Activated CD4-positive, alpha-beta memory T cell treated with anti-CD3 and anti-CD28 coated beads for 36 hours (primary cell): ENCODE results near the gene TAF4. TPM values are rescaled to one million over a fixed set of nuclear protein-coding genes. Genes with fewer than 3 reads are reported as not detected.
"Not testable (repeated sequence)": the region's sequence is repeated elsewhere in the genome, so short reads cannot be mapped to it uniquely, and the experiment has no call there.

Source experiments
- CTCF ChIA-PET: fragments of 350-600 bp; sonication (Branson Sonifier 250); formaldehyde crosslinking; loops from one replicate; lab custom pipeline; 2021; ENCODE audit warnings: antibody characterized with exemption, inconsistent platforms; lab: Charles Lee
- POLR2A ChIA-PET: fragments of 350-600 bp; sonication (Branson Sonifier 250); formaldehyde crosslinking; loops from one replicate; lab custom pipeline; 2021; ENCODE audit warnings: antibody characterized with exemption; lab: Charles Lee
- DNase-seq: peaks from one replicate; pipeline ENCODE4 v3.0.0-alpha.2; 2020
- H3K27ac Mint-ChIP-seq: one replicate; pipeline ENCODE4 v1.8.0; 2021; ENCODE audit warnings: mixed read lengths
- H3K27me3 Mint-ChIP-seq: one replicate; pipeline ENCODE4 v1.8.0; 2021; ENCODE audit warnings: mixed read lengths
- H3K36me3 Mint-ChIP-seq: one replicate; pipeline ENCODE4 v1.8.0; 2021; ENCODE audit warnings: mixed read lengths
- H3K4me1 Mint-ChIP-seq: one replicate; pipeline ENCODE4 v1.8.0; 2021; ENCODE audit warnings: low read depth, mixed read lengths
- H3K4me3 Mint-ChIP-seq: one replicate; pipeline ENCODE4 v1.8.0; 2021; ENCODE audit warnings: mild to moderate bottlenecking, mixed read lengths
- H3K9me3 Mint-ChIP-seq: one replicate; pipeline ENCODE4 v1.8.0; 2021; ENCODE audit warnings: mixed read lengths
- intact Hi-C: fragments of 100-400 bp; cut with micrococcal nuclease; formaldehyde crosslinking; loops from one replicate; pipeline ENCODE4 v1.15.1; 2023
- total RNA-seq, 2 experiments: library from RNA; stranded (reverse); gene quantifications; one replicate each; pipeline ENCODE4 v1.2.3, GENCODE V29; 2021

TAF4 gene
- total RNA-seq, 2 experiments from 2014 or later = 15.3 to 17.0 TPM

DNA sequence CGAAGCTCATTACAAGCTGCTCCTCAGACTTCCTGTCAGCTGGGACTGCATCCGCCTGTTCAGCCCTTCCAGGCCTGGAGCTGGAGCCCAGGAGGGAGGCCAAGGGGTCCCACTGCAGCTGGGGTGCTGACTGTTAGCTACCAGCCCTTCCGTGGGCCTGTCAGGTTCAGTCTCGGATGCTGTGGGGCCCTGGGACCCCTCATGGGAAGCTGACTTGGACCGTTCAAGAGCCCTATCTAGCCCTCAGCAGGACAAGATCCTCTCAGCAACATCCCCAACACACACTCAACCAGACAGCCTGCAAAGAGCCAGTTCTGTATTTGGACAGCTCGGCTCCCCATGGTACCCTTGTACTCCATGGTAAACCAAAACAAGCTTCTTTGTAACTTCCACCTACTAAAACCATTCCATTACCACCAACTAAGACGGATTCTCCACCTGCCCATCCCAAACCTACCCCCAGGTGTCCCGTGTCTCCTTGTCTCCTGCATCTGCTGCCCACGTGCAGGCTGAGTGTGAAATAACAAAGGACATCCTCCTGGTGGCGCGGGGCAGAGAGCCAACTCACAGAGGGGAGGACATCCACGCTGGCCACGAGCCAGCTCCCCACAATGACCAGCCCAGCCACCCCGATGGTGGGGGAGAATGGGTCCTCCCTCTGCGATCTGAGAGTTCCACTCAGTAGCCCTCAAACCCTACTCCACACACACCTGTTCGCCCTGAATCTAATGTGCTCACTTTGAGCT is 111.2 kb downstream of the TAF4 start:
- Mint-ChIP-seq H3K4me1 (no peaks in the 10 kb centered on the region), H3K4me3 (no peak overlapping the region), H3K27ac (no peak overlapping the region), H3K36me3 (no peaks in the 10 kb centered on the region), H3K27me3 (peaks cover 25% of the 10 kb centered on the region), H3K9me3 (no peaks in the 10 kb centered on the region)
- peak; percentile 0 for DNase-seq
- ChIA-PET POLR2A (no interaction called here), CTCF (interaction anchor here (0.6 kb wide), 1 partner anchor 21 kb away, joined by 3 read pairs; no protein-coding TSS in a partner anchor)
- intact Hi-C loops = no loop called here

GRCh38 chr20:61953037-61954021 is 112.4 kb downstream of the TAF4 start:
- no peak overlapping the region for H3K4me3 Mint-ChIP-seq
- H3K9me3 Mint-ChIP-seq = no peaks in the 10 kb centered on the region
- ChIA-PET POLR2A (no interaction called here), CTCF (no interaction called here)
- intact Hi-C loops = no loop called here
- no peak overlapping the region for H3K27ac Mint-ChIP-seq
- H3K36me3 Mint-ChIP-seq = no peaks in the 10 kb centered on the region
- peaks cover 25% of the 10 kb centered on the region for H3K27me3 Mint-ChIP-seq
- DNase-seq = peak; percentile 5
- no peaks in the 10 kb centered on the region for H3K4me1 Mint-ChIP-seq

GRCh38 chr20:61951695-61952533 is 113.8 kb downstream of the TAF4 start:
- peaks cover 25% of the 10 kb centered on the region for H3K27me3 Mint-ChIP-seq
- DNase-seq = peak; percentile 16

GRCh38 chr20:61950641-61951071 is 115.0 kb downstream of the TAF4 start:
- no peaks in the 10 kb centered on the region for H3K9me3 Mint-ChIP-seq
- no peak overlapping the region for H3K27ac Mint-ChIP-seq
- H3K4me3 Mint-ChIP-seq = no peak overlapping the region
- intact Hi-C loops = no loop called here
- peak; percentile 2 for DNase-seq
- H3K36me3 Mint-ChIP-seq = no peaks in the 10 kb centered on the region
- H3K4me1 Mint-ChIP-seq = no peaks in the 10 kb centered on the region
- ChIA-PET POLR2A (no interaction called here), CTCF (no interaction called here)
- peaks cover 22% of the 10 kb centered on the region for H3K27me3 Mint-ChIP-seq

More at GRCh38 chr20:61951695-61952533, 113.8 kb downstream of the TAF4 start:
- intact Hi-C loops = no loop called here
- ChIA-PET POLR2A (no interaction called here), CTCF (no interaction called here)
- no peaks in the 10 kb centered on the region for H3K4me1 Mint-ChIP-seq
- no peaks in the 10 kb centered on the region for H3K36me3 Mint-ChIP-seq
- H3K27ac Mint-ChIP-seq = no peak overlapping the region
- no peak overlapping the region for H3K4me3 Mint-ChIP-seq
- no peaks in the 10 kb centered on the region for H3K9me3 Mint-ChIP-seq

DNA sequence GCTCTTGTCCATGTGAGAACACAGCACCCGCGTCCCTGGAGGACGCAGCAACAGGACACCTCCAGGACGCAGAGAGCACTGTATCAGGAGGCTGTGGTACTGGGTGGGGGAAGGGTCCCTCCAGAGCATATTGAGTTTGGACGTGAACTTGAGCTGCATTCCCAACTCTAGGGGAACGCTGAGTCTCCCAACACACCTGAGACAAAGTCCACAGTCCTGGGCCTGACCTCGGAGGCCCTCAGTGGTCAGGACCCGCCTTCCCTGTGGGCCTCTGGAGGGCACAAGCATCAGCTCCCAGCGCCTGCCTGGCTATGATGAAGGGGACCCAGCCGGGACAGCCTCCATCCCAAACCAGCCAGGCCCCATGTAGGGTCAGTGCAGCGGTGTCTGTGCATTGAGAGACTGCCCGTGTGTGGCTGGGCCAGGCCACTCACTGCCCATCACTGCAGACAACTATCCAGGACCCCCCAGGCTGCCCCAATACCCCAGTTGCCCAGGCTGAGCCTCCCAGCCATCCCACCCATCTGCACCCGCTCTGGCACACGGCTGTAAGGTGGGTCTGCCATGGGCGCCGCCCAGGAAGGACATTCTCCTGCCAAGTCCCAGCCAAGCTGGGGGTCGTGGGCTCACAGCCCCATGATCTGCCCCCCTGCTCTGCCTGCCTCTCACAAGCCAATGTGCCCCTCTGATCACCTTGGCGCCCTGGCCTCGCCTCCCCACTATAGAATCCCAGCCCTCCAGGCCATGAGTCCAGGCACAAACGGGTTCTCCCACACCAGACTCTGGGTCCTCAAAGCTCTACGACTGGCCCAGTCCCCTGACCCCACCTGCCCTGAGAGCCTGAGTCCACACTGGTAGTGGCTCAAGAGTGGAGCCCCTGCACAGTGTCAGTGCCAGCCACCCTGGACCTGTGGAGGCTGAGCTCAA is 115.7 kb downstream of the TAF4 start:
- no peak for DNase-seq
- CTCF ChIA-PET = no interaction called here

GRCh38 chr20:61949363-61949713 is 116.3 kb downstream of the TAF4 start:
- H3K9me3 Mint-ChIP-seq = no peaks in the 10 kb centered on the region
- H3K27me3 Mint-ChIP-seq = peaks cover 13% of the 10 kb centered on the region
- ChIA-PET POLR2A (no interaction called here), CTCF (no interaction called here)
- no peak overlapping the region for H3K27ac Mint-ChIP-seq
- no peaks in the 10 kb centered on the region for H3K4me1 Mint-ChIP-seq
- no peak for DNase-seq
- no peaks in the 10 kb centered on the region for H3K36me3 Mint-ChIP-seq
- no peak overlapping the region for H3K4me3 Mint-ChIP-seq
- intact Hi-C loops = no loop called here

More for the DNA sequence above, 115.7 kb downstream of the TAF4 start:
- intact Hi-C loops = no loop called here
- Mint-ChIP-seq H3K27ac (no peak overlapping the region), H3K4me3 (no peak overlapping the region), H3K36me3 (no peaks in the 10 kb centered on the region), H3K27me3 (peaks cover 19% of the 10 kb centered on the region), H3K9me3 (no peaks in the 10 kb centered on the region), H3K4me1 (no peaks in the 10 kb centered on the region)
- POLR2A ChIA-PET = no interaction called here

GRCh38 chr20:61948586-61949362 is 116.9 kb downstream of the TAF4 start:
- no peaks in the 10 kb centered on the region for H3K36me3 Mint-ChIP-seq
- H3K9me3 Mint-ChIP-seq = no peaks in the 10 kb centered on the region
- no peaks in the 10 kb centered on the region for H3K4me1 Mint-ChIP-seq
- ChIA-PET POLR2A (interaction anchor here (0.6 kb wide), 1 partner anchor 21 kb away, joined by 3 read pairs; no protein-coding TSS in a partner anchor), CTCF (no interaction called here)
- peaks cover 10% of the 10 kb centered on the region for H3K27me3 Mint-ChIP-seq
- DNase-seq = no peak
- intact Hi-C loops = no loop called here
- no peak overlapping the region for H3K4me3 Mint-ChIP-seq
- H3K27ac Mint-ChIP-seq = no peak overlapping the region

- CTCF ChIA-PET, H3K27me3 Mint-ChIP-seq, H3K9me3 Mint-ChIP-seq, H3K36me3 Mint-ChIP-seq, H3K4me3 Mint-ChIP-seq, DNase-seq, H3K4me1 Mint-ChIP-seq, H3K27ac Mint-ChIP-seq, POLR2A ChIA-PET, intact Hi-C loops: not testable (repeated sequence)
Observed at GRCh38 chr20:61948056-61948455, 117.6 kb downstream of the TAF4 start.

GRCh38 chr20:61945495-61945894 is 120.2 kb downstream of the TAF4 start:
- H3K9me3 Mint-ChIP-seq, POLR2A ChIA-PET, H3K36me3 Mint-ChIP-seq, H3K4me3 Mint-ChIP-seq, CTCF ChIA-PET, H3K4me1 Mint-ChIP-seq, DNase-seq, H3K27ac Mint-ChIP-seq, intact Hi-C loops, H3K27me3 Mint-ChIP-seq: not testable (repeated sequence)

- H3K27me3 Mint-ChIP-seq, DNase-seq, H3K4me3 Mint-ChIP-seq, H3K27ac Mint-ChIP-seq, H3K9me3 Mint-ChIP-seq, H3K36me3 Mint-ChIP-seq, POLR2A ChIA-PET, H3K4me1 Mint-ChIP-seq, CTCF ChIA-PET, intact Hi-C loops: not testable (repeated sequence)
Observed at GRCh38 chr20:61944967-61945366, 120.7 kb downstream of the TAF4 start.
